Fibroblast of lung (primary cell): ENCODE measurements around the gene DENND1A.

Source experiments
- EZH2 ChIP-seq: IDR thresholded peaks from 2 replicates; pipeline ENCODE4 v1.5.1; 2012; ENCODE audit warnings: low read length, control low read depth, mild to moderate bottlenecking; ENCODE audit errors: missing control alignments
- TF ChIP-seq, protein P1 (sequence below), 2 donors: IDR thresholded peaks in 1 of 2; conservative IDR thresholded peaks in 1 of 2; 1 replicate in 1 of 2; 2 replicates in 1 of 2; pipeline ENCODE4 v1.5.1; 2011 to 2012; ENCODE audit warnings: low read length in 2 of 2, control low read depth in 1 of 2, inconsistent platforms in 1 of 2, low read depth in 1 of 2, mild to moderate bottlenecking in 1 of 2

DNA sequence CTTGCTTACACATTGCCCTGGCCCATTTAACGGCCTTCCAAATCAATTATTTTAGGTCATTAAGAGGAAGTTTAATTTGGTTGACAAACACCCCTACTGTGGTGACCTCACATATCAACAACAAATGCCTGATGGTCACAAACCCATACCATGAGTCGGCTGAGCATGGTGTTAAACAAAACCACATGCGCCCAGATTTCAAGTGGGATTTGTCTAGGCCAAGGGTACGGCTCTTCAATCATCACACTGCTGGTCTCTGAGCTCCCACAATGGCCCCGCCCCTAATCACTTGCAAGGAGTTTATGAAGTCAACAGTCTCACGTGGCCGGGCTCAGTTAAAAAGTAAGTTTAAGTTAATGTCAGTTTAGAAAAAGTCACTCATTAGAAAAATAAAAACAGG is 330.1 kb downstream of the DENND1A start:
- TF ChIP-seq, protein P1, sequence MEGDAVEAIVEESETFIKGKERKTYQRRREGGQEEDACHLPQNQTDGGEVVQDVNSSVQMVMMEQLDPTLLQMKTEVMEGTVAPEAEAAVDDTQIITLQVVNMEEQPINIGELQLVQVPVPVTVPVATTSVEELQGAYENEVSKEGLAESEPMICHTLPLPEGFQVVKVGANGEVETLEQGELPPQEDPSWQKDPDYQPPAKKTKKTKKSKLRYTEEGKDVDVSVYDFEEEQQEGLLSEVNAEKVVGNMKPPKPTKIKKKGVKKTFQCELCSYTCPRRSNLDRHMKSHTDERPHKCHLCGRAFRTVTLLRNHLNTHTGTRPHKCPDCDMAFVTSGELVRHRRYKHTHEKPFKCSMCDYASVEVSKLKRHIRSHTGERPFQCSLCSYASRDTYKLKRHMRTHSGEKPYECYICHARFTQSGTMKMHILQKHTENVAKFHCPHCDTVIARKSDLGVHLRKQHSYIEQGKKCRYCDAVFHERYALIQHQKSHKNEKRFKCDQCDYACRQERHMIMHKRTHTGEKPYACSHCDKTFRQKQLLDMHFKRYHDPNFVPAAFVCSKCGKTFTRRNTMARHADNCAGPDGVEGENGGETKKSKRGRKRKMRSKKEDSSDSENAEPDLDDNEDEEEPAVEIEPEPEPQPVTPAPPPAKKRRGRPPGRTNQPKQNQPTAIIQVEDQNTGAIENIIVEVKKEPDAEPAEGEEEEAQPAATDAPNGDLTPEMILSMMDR (conservative IDR thresholded peaks at IDR 0.05 in 1 of 2, IDR thresholded peaks at IDR 0.05 in 1 of 2; ENCODE audit: low read depth in 1 of 2, low read length in 2 of 2), result no peak
- no peak for TF ChIP-seq EZH2
